GM12801 (cell line): ENCODE results near the gene CCKAR.

ENCODE experiments used
- TF ChIP-seq, protein P1 (sequence below): IDR thresholded peaks from one replicate; pipeline ENCODE4 v1.5.1; 2011; ENCODE audit warnings: control low read depth; ENCODE audit not compliant: insufficient read length; ENCODE audit errors: extremely low read depth

CCKAR gene

DNA sequence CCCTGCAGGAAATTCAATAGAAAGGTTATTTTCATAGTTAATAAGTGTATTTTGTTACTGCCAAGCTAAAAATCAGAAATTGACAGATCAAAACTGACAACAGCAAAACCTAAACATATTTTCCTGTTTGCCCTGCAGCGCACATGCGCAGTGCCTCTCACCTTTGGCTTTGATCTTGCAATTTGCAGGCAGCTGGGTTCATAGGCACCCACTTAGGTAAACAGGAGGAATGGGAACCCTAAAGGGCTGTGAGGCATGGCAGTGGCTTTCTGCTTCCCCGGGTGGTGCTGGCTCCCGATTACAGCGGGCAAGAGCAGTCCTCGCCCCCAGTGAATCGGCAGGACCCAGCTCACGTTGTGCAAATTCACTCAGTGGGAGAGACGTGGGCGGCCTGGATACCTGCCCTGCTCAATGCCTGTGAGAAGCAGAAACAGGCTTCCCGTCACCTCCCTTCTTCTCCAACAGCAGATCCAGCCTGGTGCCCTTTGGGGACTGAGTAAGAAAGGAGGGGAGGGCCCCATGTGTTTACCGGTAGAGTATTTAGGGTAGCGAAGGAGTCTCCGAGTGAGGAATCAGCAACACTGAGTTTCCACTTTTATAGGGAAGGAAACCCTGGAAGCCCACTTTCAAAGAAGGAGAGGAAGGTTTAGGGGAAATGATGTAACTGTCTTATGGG is 25.7 kb downstream of the CCKAR start:
- TF ChIP-seq, protein P1, sequence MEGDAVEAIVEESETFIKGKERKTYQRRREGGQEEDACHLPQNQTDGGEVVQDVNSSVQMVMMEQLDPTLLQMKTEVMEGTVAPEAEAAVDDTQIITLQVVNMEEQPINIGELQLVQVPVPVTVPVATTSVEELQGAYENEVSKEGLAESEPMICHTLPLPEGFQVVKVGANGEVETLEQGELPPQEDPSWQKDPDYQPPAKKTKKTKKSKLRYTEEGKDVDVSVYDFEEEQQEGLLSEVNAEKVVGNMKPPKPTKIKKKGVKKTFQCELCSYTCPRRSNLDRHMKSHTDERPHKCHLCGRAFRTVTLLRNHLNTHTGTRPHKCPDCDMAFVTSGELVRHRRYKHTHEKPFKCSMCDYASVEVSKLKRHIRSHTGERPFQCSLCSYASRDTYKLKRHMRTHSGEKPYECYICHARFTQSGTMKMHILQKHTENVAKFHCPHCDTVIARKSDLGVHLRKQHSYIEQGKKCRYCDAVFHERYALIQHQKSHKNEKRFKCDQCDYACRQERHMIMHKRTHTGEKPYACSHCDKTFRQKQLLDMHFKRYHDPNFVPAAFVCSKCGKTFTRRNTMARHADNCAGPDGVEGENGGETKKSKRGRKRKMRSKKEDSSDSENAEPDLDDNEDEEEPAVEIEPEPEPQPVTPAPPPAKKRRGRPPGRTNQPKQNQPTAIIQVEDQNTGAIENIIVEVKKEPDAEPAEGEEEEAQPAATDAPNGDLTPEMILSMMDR = no peak

DNA sequence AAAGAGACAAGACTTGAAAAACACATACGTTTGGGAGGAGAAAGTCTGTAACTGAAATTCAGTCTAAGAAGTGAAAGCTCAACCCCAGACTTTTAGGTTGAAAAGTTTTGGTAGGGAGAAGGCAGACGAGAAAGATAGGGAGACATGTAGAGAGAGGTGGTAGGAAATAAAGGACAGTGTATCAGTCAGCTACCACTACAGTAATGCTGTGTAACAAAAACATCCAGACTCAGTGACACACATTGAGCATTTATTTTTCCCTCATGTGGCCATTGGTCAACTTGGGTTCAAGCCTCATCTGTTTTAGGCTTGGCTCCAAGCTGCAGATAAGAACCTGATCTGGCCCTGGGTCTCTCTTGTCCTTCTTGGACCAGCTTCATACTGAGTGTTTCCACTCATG is 26.9 kb downstream of the CCKAR start:
- TF ChIP-seq, protein P1 = no peak

DNA sequence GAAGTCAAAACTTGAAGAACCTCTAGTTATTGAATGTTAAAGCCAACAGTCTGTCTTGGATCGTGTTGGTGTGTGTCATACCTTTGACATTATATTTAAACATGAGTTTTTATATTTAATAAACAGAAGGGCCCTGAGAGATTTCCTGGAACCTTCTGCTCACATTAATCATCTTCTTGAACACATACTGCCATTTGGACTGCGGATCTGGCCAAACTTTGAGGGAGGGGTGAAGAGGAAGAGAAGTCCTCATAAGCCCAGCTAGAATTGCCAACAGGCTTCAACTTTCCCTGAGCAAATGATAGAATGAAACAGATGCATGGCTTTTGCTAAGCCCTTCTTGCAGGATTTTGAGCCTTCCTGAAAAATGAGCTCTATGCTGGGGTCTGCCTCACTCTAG is 27.4 kb downstream of the CCKAR start:
- TF ChIP-seq, protein P1 = no peak

DNA sequence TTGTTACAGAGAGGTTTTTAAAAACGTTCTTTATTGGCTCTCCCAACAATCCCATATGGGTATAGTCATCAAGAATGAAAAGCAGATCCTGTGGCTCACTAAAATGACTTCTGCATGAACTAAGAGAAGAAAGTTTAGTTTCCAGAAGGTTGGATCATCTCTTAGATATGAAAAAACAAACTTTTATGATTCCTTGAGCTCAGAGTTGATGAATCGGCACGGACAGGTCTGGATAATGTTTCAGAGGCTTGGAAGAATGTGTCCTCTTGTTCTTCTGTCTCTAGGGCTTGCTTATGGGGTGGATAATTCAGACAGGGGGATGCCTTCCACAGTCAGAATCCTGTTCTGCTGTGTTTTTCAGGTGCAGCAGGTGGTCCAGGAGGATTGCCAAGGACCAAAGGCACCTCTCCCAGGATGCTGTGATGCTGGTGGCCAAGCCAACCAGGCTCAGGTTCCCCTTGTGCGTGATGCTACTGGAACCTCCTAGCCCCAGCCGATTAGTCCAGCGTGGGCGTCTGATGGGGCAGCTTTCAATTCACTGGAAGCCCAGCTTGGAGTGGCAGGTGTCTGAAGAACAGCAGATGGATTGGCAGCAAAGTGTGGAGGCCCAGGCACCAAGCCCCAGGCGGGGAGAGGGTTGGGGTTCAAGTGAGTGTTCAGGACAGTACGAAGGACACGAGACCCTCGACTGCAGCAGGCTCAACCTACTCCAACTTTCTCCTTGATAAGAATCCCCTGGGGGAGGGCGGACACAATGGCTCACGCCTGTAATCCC is 30.3 kb downstream of the CCKAR start:
- TF ChIP-seq, protein P1 = no peak

DNA sequence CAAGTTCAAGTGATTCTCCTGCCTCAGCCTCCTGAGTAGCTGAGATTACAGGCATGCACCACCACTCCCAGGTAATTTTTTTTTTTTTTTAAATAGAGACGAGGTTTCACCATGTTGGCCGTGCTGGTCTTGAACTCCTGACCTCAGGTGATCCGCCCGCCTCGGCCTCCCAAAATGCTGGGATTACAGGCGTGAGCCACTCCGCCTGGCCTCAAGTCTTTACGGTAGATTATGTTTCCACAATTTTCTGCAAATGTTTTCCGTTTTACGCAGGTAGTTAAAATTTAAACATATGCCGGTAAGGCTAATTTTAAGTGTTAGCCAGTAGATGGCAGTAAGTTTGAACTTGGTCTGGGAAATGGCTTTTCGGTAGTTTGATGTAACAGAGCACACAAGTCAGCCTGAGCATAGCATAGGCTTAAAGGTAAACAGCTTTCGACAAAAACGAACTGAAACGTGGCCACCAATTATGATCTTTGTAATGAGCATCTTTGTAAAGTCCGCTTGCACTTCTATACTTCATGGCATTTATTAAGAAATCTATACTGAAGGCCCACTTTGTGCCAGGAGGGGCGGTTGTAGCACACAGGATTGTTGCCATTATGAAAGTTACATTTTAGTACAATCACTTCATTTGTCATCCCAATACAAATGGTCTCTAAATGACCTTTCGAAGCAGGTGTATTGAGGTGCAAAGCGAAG is 31.1 kb downstream of the CCKAR start:
- TF ChIP-seq, protein P1 = no peak

DNA sequence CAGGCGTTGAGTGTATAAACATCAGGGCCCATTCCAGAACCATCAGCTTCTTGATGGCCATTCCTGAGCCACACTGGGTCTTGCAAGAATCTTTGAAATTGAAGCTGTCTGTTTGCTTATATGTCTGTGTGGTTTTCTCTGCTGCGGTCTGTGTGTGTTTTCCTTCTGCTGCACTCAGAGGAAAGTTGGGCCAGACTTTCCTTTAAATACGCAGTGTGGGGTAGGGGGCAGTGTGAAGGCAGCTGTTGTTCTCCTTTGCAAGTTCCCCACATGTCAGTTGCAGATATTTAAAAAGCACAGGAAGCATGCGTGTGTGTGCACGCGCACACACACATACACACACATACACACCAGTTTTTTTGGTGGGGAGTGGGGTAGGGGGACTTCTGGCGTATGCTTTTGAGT is 32.1 kb downstream of the CCKAR start:
- TF ChIP-seq, protein P1 = no peak

DNA sequence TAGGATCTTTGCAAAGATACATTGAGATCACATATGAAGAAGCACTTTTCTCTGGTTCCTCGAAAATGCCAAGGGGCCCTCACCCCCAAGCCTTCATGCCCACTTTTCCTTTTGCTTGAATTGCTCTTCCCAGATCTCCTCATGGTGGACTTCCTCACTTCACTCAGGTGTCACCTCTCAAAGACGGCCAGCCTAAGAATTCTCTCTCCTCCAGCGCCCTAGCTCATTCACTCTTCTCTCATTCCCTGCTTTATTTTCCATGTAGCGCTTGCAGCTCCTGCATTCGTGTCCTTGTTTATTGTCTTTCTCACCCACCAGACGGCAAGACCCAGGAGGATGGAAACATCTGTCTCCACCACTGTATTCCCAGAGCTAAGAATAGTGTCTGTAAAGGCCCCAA is 32.9 kb downstream of the CCKAR start:
- TF ChIP-seq, protein P1 = no peak
